Endothelial cell of umbilical vein (primary cell): ENCODE data around the gene TCERG1L. TPM values are rescaled to one million over a fixed set of nuclear protein-coding genes. Genes with fewer than 3 reads are reported as not detected.
"Not testable (repeated sequence)": the region's sequence is repeated elsewhere in the genome, so short reads cannot be mapped to it uniquely, and the experiment has no call there.

Experiments
- BruUV-seq: library from RNA; stranded (reverse); fragments of 400-500 nt; replicated peaks from 2 replicates; lab custom pipeline; 2021; lab: Mats Ljungman, UMichigan
- CTCF ChIA-PET: fragments of 300-600, 350-600 bp; sonication (Branson Sonifier 250); formaldehyde crosslinking; loops from one replicate; lab custom pipeline; 2021; ENCODE audit warnings: antibody characterized with exemption, inconsistent platforms; lab: Charles Lee
- POLR2A ChIA-PET: fragments of 300-600, 350-600 bp; sonication (Branson Sonifier 250); formaldehyde crosslinking; loops from one replicate; lab custom pipeline; 2021; ENCODE audit warnings: antibody characterized with exemption, inconsistent platforms; lab: Charles Lee
- DNase-seq: peaks from one replicate; pipeline ENCODE4 v3.0.0-alpha.2; 2011; ENCODE audit warnings: low read depth, low spot score
- FAIRE-seq: peaks from 2 replicates; lab custom pipeline; 2011; peaks lifted over from hg19 to GRCh38; lab: Jason Lieb, UNC
- H2AFZ ChIP-seq: 2 replicates; pipeline ENCODE4 v1.6.0; 2012; ENCODE audit warnings: low read depth, low read length, control low read depth, inconsistent platforms
- H3K27ac ChIP-seq: 2 replicates; pipeline ENCODE4 v1.5.1; 2011; ENCODE audit warnings: low read depth, mild to moderate bottlenecking, control low read depth, low read length, moderate library complexity; ENCODE audit not compliant: insufficient read depth
- H3K27me3 ChIP-seq, 2 experiments: 2 replicates each; pipeline versions ENCODE4 v1.6.0 to v1.6.1; 2011; ENCODE audit warnings: low read length in 2 of 2, mixed read lengths in 1 of 2; ENCODE audit not compliant: control insufficient read depth in 2 of 2, insufficient read depth in 2 of 2
- H3K36me3 ChIP-seq, 2 experiments: 2 replicates in 1 of 2; 3 replicates in 1 of 2; pipeline ENCODE4 v1.5.1; 2011; ENCODE audit warnings: low read length in 2 of 2, mild to moderate bottlenecking in 1 of 2, moderate library complexity in 1 of 2; ENCODE audit not compliant: control insufficient read depth in 2 of 2, insufficient read depth in 2 of 2; ENCODE audit errors: extremely low read depth in 1 of 2
- H3K4me1 ChIP-seq: 3 replicates; pipeline ENCODE4 v1.5.1; 2011; ENCODE audit warnings: mild to moderate bottlenecking, low read length; ENCODE audit not compliant: control insufficient read depth, insufficient read depth; ENCODE audit errors: extremely low read depth
- H3K4me2 ChIP-seq: 2 replicates; pipeline ENCODE4 v1.6.1; 2011; ENCODE audit warnings: low read length, control low read depth, mixed read lengths; ENCODE audit not compliant: insufficient read depth
- H3K4me3 ChIP-seq, 3 experiments: fragments of 200-600 bp in 1 of 3; sonication (generic), shearing (Covaris generic) in 1 of 3; replicated peaks in 1 of 3; 2 replicates each; pipeline ENCODE4 v1.5.1; 2011 to 2016; ENCODE audit warnings: control low read depth in 3 of 3, low read length in 3 of 3, mild to moderate bottlenecking in 2 of 3, inconsistent platforms in 1 of 3, low read depth in 1 of 3, moderate library complexity in 1 of 3; ENCODE audit not compliant: insufficient read depth in 1 of 3
- H3K79me2 ChIP-seq: 2 replicates; pipeline ENCODE4 v1.6.0; 2012; ENCODE audit warnings: low read length, inconsistent platforms; ENCODE audit not compliant: control insufficient read depth, insufficient read depth
- H3K9ac ChIP-seq: replicated peaks from 2 replicates; pipeline ENCODE3; 2011; ENCODE audit warnings: low read length, control low read depth; ENCODE audit not compliant: insufficient read depth; ENCODE audit errors: extremely low read depth
- H3K9me1 ChIP-seq: replicated peaks from 3 replicates; pipeline ENCODE4 v1.6.0; 2011; ENCODE audit warnings: mild to moderate bottlenecking, low read length; ENCODE audit not compliant: control insufficient read depth, insufficient read depth; ENCODE audit errors: extremely low read depth
- H3K9me3 ChIP-seq: replicated peaks from 2 replicates; pipeline ENCODE4 v1.5.1; 2012; ENCODE audit warnings: low read length, inconsistent platforms; ENCODE audit not compliant: control insufficient read depth, insufficient read depth
- H4K20me1 ChIP-seq: replicated peaks from 2 replicates; pipeline ENCODE3; 2011; ENCODE audit warnings: mild to moderate bottlenecking, low read length; ENCODE audit not compliant: control insufficient read depth, insufficient read depth; ENCODE audit errors: extremely low read depth
- CTCF ChIP-seq, 2 donors: IDR thresholded peaks; 1 replicate in 1 of 2; 2 replicates in 1 of 2; pipeline ENCODE4 v1.5.1; 2011; ENCODE audit warnings: low read length in 2 of 2, mild to moderate bottlenecking in 2 of 2, moderate library complexity in 2 of 2, control low read depth in 1 of 2, inconsistent platforms in 1 of 2, low read depth in 1 of 2; ENCODE audit not compliant: insufficient read depth in 1 of 2; ENCODE audit errors: extremely low read depth in 1 of 2
- EZH2 ChIP-seq: IDR thresholded peaks from 2 replicates; pipeline ENCODE4 v1.6.1; 2012; ENCODE audit warnings: borderline replicate concordance, low read depth, mild to moderate bottlenecking, moderate library complexity, low read length, inconsistent platforms; ENCODE audit not compliant: severe bottlenecking
- FOS ChIP-seq: IDR thresholded peaks from 2 replicates; pipeline ENCODE4 v1.6.1; 2011; ENCODE audit warnings: mild to moderate bottlenecking, low read length, moderate library complexity, borderline replicate concordance; ENCODE audit not compliant: insufficient read depth
- GATA2 ChIP-seq: IDR thresholded peaks from 2 replicates; pipeline ENCODE4 v1.7.0; 2011; ENCODE audit warnings: low read depth, mild to moderate bottlenecking, moderate library complexity, mixed read lengths, low read length; ENCODE audit not compliant: insufficient read length, insufficient read depth
- JUN ChIP-seq: IDR thresholded peaks from 2 replicates; pipeline ENCODE4 v1.6.1; 2011; ENCODE audit warnings: borderline replicate concordance, low read depth; ENCODE audit not compliant: insufficient read length, insufficient read depth
- MAX ChIP-seq: IDR thresholded peaks from 2 replicates; pipeline ENCODE4 v1.6.1; 2011; ENCODE audit not compliant: insufficient read depth, insufficient read length
- MYC ChIP-seq: IDR thresholded peaks from one replicate; pipeline ENCODE4 v1.6.1; 2011; ENCODE audit warnings: mild to moderate bottlenecking, low read depth, low read length
- POLR2A ChIP-seq: IDR thresholded peaks from 2 replicates; pipeline ENCODE4 v1.6.1; 2012; ENCODE audit warnings: low read depth, mild to moderate bottlenecking, control low read depth, low read length
- POLR2AphosphoS5 ChIP-seq: IDR thresholded peaks from 2 replicates; pipeline ENCODE4 v1.6.1; 2012; ENCODE audit warnings: low read depth, mild to moderate bottlenecking, control low read depth, low read length, moderate library complexity; ENCODE audit not compliant: insufficient read depth
- dilution Hi-C: fragments of 300-500 bp; cut with MboI; formaldehyde crosslinking; loops from one replicate; pipeline ENCODE4 v1.15.0; 2019; ENCODE audit warnings: low sequenced_read_pairs; ENCODE audit not compliant: extremely low pct_ligation_motif_present
- intact Hi-C: fragments of 100-400 bp; cut with micrococcal nuclease; formaldehyde crosslinking; loops from one replicate; pipeline ENCODE4 v1.10.0; 2022
- polyA plus RNA-seq, 4 experiments: library from polyadenylated mRNA; depleted of rRNA in 3 of 4; stranded (reverse) in 3 of 4; unstranded in 1 of 4; fragments of >200 nt; gene quantifications; 2 replicates each; pipeline versions ENCODE4 v1.2.1 to v1.2.3, GENCODE V29; 2011 to 2012; ENCODE audit warnings: missing spikeins in 1 of 4
- total RNA-seq: library from RNA; stranded (reverse); gene quantifications from 2 replicates; pipeline ENCODE4 v1.2.3, GENCODE V29; 2021

TCERG1L gene
- total and polyA plus RNA-seq, 2 donors (not counting 3 experiments of a cell fraction or from before 2014, with no cell fraction given) = not detected

GRCh38 chr10:131176907-131177306 is 134.6 kb downstream of the TCERG1L start:
- no peak overlapping the region for H3K9ac ChIP-seq
- no peak for TF ChIP-seq CTCF (IDR thresholded peaks at IDR 0.05; ENCODE audit: extremely low read depth in 1 of 2, insufficient read depth in 1 of 2, low read depth in 1 of 2, low read length in 2 of 2)
- no peak for TF ChIP-seq JUN
- no peak for TF ChIP-seq POLR2A
- no peak for TF ChIP-seq GATA2
- no peak for TF ChIP-seq MAX
- TF ChIP-seq EZH2 = no peak
- no peak for TF ChIP-seq MYC
- no peak for TF ChIP-seq FOS
- TF ChIP-seq POLR2AphosphoS5 = no peak
- DNase-seq (no peak), FAIRE-seq (no peak)
- BruUV-seq = no TSS peak
- no peak overlapping the region for H3K4me2 ChIP-seq
- intact Hi-C loops = no loop called here
- H3K79me2 ChIP-seq = no peaks in the 10 kb centered on the region
- peaks cover 21% of the 10 kb centered on the region for H3K9me3 ChIP-seq
- no peaks in the 10 kb centered on the region for H3K9me1 ChIP-seq
- H3K4me1 ChIP-seq = no peaks in the 10 kb centered on the region
- no peaks in the 10 kb centered on the region for H3K27me3 ChIP-seq
- dilution Hi-C loops = no loop called here
- H3K27ac ChIP-seq = no peak overlapping the region
- no peak overlapping the region for H2AFZ ChIP-seq
- ChIA-PET POLR2A (no interaction called here), CTCF (no interaction called here)
- no peaks in the 10 kb centered on the region for H4K20me1 ChIP-seq
- H3K36me3 ChIP-seq = no peaks in the 10 kb centered on the region
- no peak overlapping the region for H3K4me3 ChIP-seq

GRCh38 chr10:131176324-131176723 is 135.2 kb downstream of the TCERG1L start:
- intact Hi-C loops, CTCF ChIA-PET, BruUV-seq, H3K9ac ChIP-seq, H3K79me2 ChIP-seq, H3K27ac ChIP-seq, H2AFZ ChIP-seq, H3K27me3 ChIP-seq, H4K20me1 ChIP-seq, H3K4me1 ChIP-seq, dilution Hi-C loops, H3K4me2 ChIP-seq, H3K9me1 ChIP-seq, H3K4me3 ChIP-seq, H3K36me3 ChIP-seq, FAIRE-seq, POLR2A ChIA-PET: not testable (repeated sequence)
- H3K9me3 ChIP-seq = peaks cover 21% of the 10 kb centered on the region
- DNase-seq = peak; percentile 2
